Hepatocyte (in vitro differentiated cells): ENCODE measurements around the gene TSPAN3. TPM values are rescaled to one million over a fixed set of nuclear protein-coding genes. Genes with fewer than 3 reads are reported as not detected.

Source experiments
- DNase-seq: peaks from one replicate; pipeline ENCODE4 v3.0.0-alpha.2; 2016; ENCODE audit warnings: low spot score
- H2AFZ ChIP-seq: fragments of 200-600 bp; sonication (generic); 2 replicates; pipeline ENCODE4 v1.6.0; 2016; ENCODE audit warnings: antibody characterized with exemption, mild to moderate bottlenecking
- H3K27ac ChIP-seq: fragments of 200-600 bp; sonication (generic); 2 replicates; pipeline ENCODE4 v1.5.1; 2016; ENCODE audit warnings: mild to moderate bottlenecking
- H3K27me3 ChIP-seq: fragments of 200-600 bp; sonication (generic); 2 replicates; pipeline ENCODE4 v1.6.1; 2016
- H3K36me3 ChIP-seq: fragments of 200-600 bp; sonication (generic); replicated peaks from 2 replicates; pipeline ENCODE4 v1.5.1; 2016; ENCODE audit warnings: low read depth; ENCODE audit not compliant: insufficient read depth
- H3K4me1 ChIP-seq: fragments of 200-600 bp; sonication (generic); 2 replicates; pipeline ENCODE4 v1.5.1; 2016; ENCODE audit warnings: mild to moderate bottlenecking, moderate library complexity; ENCODE audit not compliant: insufficient read depth
- H3K4me2 ChIP-seq: fragments of 200-600 bp; sonication (generic); 2 replicates; pipeline ENCODE4 v1.6.0; 2016
- H3K4me3 ChIP-seq: fragments of 200-600 bp; sonication (generic); 2 replicates; pipeline ENCODE4 v1.5.1; 2016; ENCODE audit warnings: mild to moderate bottlenecking
- H3K79me2 ChIP-seq: fragments of 200-600 bp; sonication (generic); 2 replicates; pipeline ENCODE4 v1.6.0; 2017; ENCODE audit warnings: mild to moderate bottlenecking
- H3K9me2 ChIP-seq: fragments of 200-600 bp; sonication (generic); replicated peaks from 2 replicates; pipeline ENCODE4 v1.6.0; 2017; ENCODE audit warnings: mild to moderate bottlenecking; ENCODE audit not compliant: insufficient read depth
- H3K9me3 ChIP-seq: fragments of 200-600 bp; sonication (generic); 2 replicates; pipeline ENCODE4 v1.5.1; 2016; ENCODE audit warnings: low read depth, mild to moderate bottlenecking
- H4K20me1 ChIP-seq: fragments of 200-600 bp; sonication (generic); 2 replicates; pipeline ENCODE4 v1.6.0; 2016; ENCODE audit warnings: mild to moderate bottlenecking; ENCODE audit not compliant: insufficient read depth, poor library complexity, severe bottlenecking
- CTCF ChIP-seq: fragments of 200-600 bp; sonication (generic); IDR thresholded peaks from 2 replicates; pipeline ENCODE4 v1.5.1; 2016; ENCODE audit warnings: antibody characterized with exemption, mild to moderate bottlenecking; ENCODE audit not compliant: poor library complexity
- EZH2 ChIP-seq: fragments of 200-600 bp; sonication (generic); IDR thresholded peaks from 2 replicates; pipeline ENCODE4 v1.6.1; 2016; ENCODE audit warnings: antibody characterized with exemption, mild to moderate bottlenecking, borderline replicate concordance
- EZH2phosphoT487 ChIP-seq: fragments of 200-600 bp; sonication (generic); IDR thresholded peaks from one replicate; pipeline ENCODE4 v1.6.1; 2018; ENCODE audit warnings: antibody characterized with exemption, mild to moderate bottlenecking, low read depth, moderate library complexity; ENCODE audit not compliant: unreplicated experiment, severe bottlenecking
- WGBS: methylation state at CpG from one replicate; pipeline ENCODE4 v1.1.6; 2016; ENCODE audit warnings: low lambda C conversion rate; ENCODE audit errors: missing lambda C conversion rate; 5-methylcytosine and 5-hydroxymethylcytosine counted together
- polyA plus RNA-seq: library from polyadenylated mRNA; unstranded; fragments of >200 nt; fragmentation: Nextera tagmentation; extraction: Ambion mirVana; gene quantifications from 2 replicates; pipeline ENCODE4 v1.2.1, GENCODE V29; 2016
- total RNA-seq: library from RNA; depleted of rRNA; stranded (reverse); fragments of >200 nt; gene quantifications from 2 replicates; pipeline ENCODE4 v1.2.3, GENCODE V29; 2014

Gene TSPAN3
- total and polyA plus RNA-seq, 2 experiments from 2014 or later: 514 to 540 TPM

GRCh38 chr15:77085297-77085696, 14.4 kb upstream of the TSPAN3 start:
- no peak for DNase-seq
- Histone ChIP-seq H3K4me1 (no peaks in the 10 kb centered on the region), H3K4me3 (no peak overlapping the region), H2AFZ (no peak overlapping the region), H3K36me3 (no peaks in the 10 kb centered on the region), H3K9me3 (no peaks in the 10 kb centered on the region), H3K79me2 (no peaks in the 10 kb centered on the region), H3K27ac (no peak overlapping the region), H3K9me2 (no peaks in the 10 kb centered on the region), H4K20me1 (no peaks in the 10 kb centered on the region), H3K4me2 (no peak overlapping the region), H3K27me3 (no peaks in the 10 kb centered on the region)
- no peak for TF ChIP-seq EZH2
- TF ChIP-seq CTCF: no peak
- no peak for TF ChIP-seq EZH2phosphoT487
- WGBS: 44% methylated on average over 2 of the region's 2 CpGs

GRCh38 chr15:77084436-77084835, 13.5 kb upstream of the TSPAN3 start:
- no peak overlapping the region for H3K27ac ChIP-seq
- DNase-seq: no peak
- H2AFZ ChIP-seq: no peak overlapping the region
- H3K9me2 ChIP-seq: no peaks in the 10 kb centered on the region
- no peaks in the 10 kb centered on the region for H3K4me1 ChIP-seq
- H3K79me2 ChIP-seq: no peaks in the 10 kb centered on the region
- no peaks in the 10 kb centered on the region for H3K27me3 ChIP-seq
- no peak overlapping the region for H3K4me2 ChIP-seq
- no peak for TF ChIP-seq CTCF
- TF ChIP-seq EZH2phosphoT487: no peak
- H3K4me3 ChIP-seq: no peak overlapping the region
- H4K20me1 ChIP-seq: no peaks in the 10 kb centered on the region
- WGBS: 96% methylated on average over 8 of the region's 8 CpGs
- H3K36me3 ChIP-seq: no peaks in the 10 kb centered on the region
- no peaks in the 10 kb centered on the region for H3K9me3 ChIP-seq

- Histone ChIP-seq H3K4me2 (peak overlapping the region; percentile 68), H3K27me3 (no peaks in the 10 kb centered on the region), H3K4me3 (no peak overlapping the region), H3K79me2 (no peaks in the 10 kb centered on the region), H3K4me1 (no peaks in the 10 kb centered on the region), H3K9me2 (no peaks in the 10 kb centered on the region), H2AFZ (peak overlapping the region; percentile 38), H3K36me3 (no peaks in the 10 kb centered on the region), H3K9me3 (no peaks in the 10 kb centered on the region), H4K20me1 (no peaks in the 10 kb centered on the region), H3K27ac (no peak overlapping the region)
- 19% methylated on average over 21 of the region's 21 CpGs for WGBS
- DNase-seq: peak; percentile 84
- no peak for TF ChIP-seq EZH2
Observed at GRCh38 chr15:77083381-77084160, 12.7 kb upstream of the TSPAN3 start.

GRCh38 chr15:77081971-77082370, 11.1 kb upstream of the TSPAN3 start:
- no peak overlapping the region for H3K4me3 ChIP-seq
- no peak overlapping the region for H3K27ac ChIP-seq
- no peaks in the 10 kb centered on the region for H3K9me3 ChIP-seq
- no peak overlapping the region for H3K4me2 ChIP-seq
- DNase-seq: no peak
- H3K4me1 ChIP-seq: no peaks in the 10 kb centered on the region
- H2AFZ ChIP-seq: no peak overlapping the region
- H3K9me2 ChIP-seq: no peaks in the 10 kb centered on the region
- no peaks in the 10 kb centered on the region for H3K79me2 ChIP-seq
- H3K36me3 ChIP-seq: no peaks in the 10 kb centered on the region
- whole genome bisulfite sequencing: 78% methylated on average over 5 of the region's 5 CpGs
- no peaks in the 10 kb centered on the region for H3K27me3 ChIP-seq
- no peak for TF ChIP-seq EZH2phosphoT487
- no peaks in the 10 kb centered on the region for H4K20me1 ChIP-seq
